GM12873 (cell line): ENCODE data around the gene HPSE2.

Source experiments
- TF ChIP-seq, protein P1 (sequence below): IDR thresholded peaks from 2 replicates; pipeline ENCODE4 v1.5.1; 2012; ENCODE audit warnings: low read depth, mild to moderate bottlenecking, moderate library complexity, low read length, control low read depth; ENCODE audit not compliant: insufficient read depth; ENCODE audit errors: missing control alignments

Gene HPSE2

DNA sequence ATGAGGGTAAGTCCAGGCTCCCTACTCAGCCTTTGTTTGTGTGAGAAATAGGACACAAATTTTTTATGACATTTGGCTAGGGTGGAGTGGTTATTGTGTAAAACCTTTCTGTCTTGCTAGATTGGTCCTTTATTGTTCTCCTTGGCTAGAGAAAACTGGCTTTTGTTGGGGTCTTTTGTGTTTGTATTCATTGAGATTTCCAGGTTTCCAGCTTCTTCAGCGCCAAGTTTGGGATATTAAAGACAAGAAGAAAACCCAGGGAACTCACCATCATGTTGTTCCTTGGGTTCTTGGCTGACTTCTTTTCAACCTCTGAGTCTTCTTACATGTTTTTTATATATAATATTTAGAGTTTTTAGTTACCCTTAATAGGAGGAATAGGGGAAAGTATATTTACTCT is 310.0 kb downstream of the HPSE2 start:
- TF ChIP-seq, protein P1, sequence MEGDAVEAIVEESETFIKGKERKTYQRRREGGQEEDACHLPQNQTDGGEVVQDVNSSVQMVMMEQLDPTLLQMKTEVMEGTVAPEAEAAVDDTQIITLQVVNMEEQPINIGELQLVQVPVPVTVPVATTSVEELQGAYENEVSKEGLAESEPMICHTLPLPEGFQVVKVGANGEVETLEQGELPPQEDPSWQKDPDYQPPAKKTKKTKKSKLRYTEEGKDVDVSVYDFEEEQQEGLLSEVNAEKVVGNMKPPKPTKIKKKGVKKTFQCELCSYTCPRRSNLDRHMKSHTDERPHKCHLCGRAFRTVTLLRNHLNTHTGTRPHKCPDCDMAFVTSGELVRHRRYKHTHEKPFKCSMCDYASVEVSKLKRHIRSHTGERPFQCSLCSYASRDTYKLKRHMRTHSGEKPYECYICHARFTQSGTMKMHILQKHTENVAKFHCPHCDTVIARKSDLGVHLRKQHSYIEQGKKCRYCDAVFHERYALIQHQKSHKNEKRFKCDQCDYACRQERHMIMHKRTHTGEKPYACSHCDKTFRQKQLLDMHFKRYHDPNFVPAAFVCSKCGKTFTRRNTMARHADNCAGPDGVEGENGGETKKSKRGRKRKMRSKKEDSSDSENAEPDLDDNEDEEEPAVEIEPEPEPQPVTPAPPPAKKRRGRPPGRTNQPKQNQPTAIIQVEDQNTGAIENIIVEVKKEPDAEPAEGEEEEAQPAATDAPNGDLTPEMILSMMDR = no peak

DNA sequence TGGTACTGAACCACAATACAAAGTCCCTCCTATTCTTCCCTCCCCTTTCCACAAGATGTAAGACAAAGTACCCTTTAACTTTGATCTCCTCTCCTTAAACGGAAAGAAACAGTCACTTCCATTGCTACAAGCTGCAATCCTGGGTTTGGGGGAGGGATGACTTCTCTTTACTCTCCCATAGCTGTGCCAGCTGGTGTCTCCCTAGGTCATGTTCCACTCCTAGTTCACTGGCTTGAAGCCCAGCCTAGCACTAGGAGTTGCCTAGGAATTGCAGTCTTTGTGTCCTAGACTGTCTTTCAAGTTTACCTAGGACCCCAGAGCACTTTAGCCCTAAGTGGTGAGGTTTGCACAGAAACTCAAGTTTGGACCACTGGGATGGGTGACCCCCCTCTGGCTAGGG is 311.1 kb downstream of the HPSE2 start:
- TF ChIP-seq, protein P1 = no peak

DNA sequence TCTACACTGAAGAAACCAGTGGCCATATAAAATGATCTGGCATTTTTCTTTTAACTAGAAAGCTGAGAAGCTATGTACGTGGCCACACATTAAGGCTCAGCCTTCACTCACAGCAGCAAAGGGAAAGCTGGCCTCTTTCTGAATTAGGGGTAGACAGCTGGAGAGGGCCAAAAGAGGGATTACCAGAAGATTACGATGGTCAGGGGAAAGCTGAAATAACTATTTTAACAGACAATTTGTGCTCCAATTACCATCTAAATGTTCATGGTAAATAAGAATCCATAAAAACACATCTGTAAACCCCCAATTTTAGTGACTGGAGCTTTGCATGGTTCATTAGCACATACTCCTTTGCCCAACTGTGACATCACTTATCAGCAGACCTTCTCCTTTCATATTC is 314.3 kb downstream of the HPSE2 start:
- TF ChIP-seq, protein P1 = no peak

DNA sequence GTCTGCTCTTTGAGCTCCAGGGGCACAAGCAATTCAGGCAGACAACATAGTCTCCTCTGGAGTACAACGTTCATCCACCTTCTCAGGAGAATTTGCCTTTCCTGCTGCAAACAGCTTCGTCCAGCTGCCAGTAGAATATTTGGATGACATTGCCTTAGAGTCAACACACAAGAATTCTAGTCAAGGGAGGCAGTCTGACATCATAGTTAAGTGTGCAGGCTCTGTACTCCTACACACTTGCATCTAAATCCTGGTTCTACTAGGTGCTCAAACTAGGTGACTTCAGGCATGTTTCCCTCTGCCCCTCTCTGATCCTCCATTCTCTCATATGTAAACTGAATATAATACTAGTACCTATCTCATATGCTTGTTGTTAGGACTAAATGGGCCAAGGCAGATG is 314.8 kb downstream of the HPSE2 start:
- TF ChIP-seq, protein P1 = no peak

DNA sequence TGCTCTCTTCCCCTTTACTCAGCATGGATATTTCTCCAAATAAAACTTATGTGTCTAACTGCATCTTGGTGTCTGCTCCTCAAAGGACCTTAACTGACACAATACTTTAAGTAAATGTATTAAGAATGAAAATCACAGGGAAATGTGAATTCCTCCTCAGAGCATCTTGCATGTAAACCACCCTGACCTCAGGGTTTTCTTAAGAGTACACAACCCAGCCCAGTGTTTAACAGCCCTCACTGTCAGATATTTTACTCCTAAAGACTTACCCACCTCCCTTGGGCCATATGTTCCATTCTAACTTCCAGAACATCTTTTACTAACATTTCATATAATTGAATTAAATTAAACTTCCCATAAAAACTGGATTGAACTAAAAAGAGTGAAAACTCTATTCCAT is 315.3 kb downstream of the HPSE2 start:
- TF ChIP-seq, protein P1 = no peak

DNA sequence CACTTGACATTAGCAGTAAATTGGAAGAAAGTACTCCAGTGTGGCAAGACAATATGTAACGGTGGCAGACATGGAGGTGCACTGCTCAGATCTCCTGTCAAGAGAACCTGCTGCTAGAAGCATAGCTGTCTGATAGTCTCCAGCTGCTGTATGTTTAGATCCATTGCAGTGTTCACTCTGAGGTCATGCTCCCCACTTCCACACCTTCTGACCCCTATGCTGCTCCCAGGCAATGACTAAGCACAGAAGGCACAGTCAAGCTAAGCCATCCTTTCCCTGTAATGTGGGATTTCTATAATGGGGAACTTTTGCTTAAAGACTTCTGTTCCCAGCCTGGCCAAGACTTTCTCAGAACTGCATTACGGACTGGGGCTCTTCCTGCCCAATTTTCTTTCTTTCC is 315.8 kb downstream of the HPSE2 start:
- TF ChIP-seq, protein P1 = no peak

DNA sequence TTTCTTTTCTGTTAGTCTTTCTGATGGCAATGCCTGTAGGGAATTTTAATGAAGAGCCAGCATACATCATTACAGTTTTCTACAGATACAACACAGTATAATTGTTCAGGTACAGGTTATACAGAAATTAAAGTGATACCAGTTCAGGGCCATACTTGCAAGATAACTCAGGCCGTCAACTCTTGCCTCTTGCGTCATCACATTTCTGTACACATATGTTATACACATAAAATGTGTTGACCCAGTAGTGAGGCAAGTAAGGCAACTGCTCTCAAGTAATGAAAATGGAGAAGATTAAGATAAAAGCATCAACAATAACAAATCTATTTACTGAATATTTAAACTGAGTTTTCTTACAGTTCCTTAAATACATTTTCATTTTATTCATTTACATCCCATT is 317.8 kb downstream of the HPSE2 start:
- TF ChIP-seq, protein P1 = no peak

DNA sequence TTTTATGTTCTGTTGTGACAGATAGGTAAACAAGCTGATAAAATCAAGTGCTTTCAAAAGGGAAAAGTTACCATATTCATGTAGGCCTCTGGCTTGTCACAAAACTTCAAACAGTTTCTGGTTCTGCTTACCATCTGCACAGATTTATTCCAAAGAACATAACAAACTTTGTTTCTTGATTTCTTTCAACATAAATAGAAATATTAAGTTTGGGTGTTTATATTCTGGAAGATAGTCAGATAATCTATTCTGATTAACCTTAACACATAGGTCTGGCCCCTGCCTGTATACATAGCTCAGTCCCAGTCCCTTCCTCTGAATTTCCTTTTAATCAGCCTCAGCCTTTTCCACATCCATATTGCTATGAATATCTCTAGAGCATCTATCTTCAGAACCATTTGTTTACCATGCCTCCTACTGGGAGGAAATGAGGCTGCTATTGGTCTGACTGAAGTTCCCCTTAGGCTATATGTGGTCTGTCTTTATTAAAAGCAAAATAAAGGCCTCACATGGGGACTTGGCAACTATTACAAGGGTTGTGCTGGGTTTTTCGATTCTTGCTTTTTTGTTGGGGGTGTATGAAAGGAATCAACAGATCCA is 319.0 kb downstream of the HPSE2 start:
- TF ChIP-seq, protein P1 = no peak
